WI38 (cell line): Measurements from ENCODE around the gene EEF2K.

Experiments used
- H3K4me3 ChIP-seq: 2 replicates; pipeline ENCODE4 v1.5.1; 2011; ENCODE audit warnings: low read depth, mild to moderate bottlenecking, control low read depth, low read length
- CTCF ChIP-seq: IDR thresholded peaks from 2 replicates; pipeline ENCODE4 v1.5.1; 2012; ENCODE audit warnings: low read depth, mild to moderate bottlenecking, control low read depth, low read length

The EEF2K gene

GRCh38 chr16:22327446-22327775 lies 121.3 kb downstream of the EEF2K start:
- TF ChIP-seq CTCF, result no peak
- no peak overlapping the region for H3K4me3 ChIP-seq

GRCh38 chr16:22328081-22328725 lies 122.1 kb downstream of the EEF2K start:
- H3K4me3 ChIP-seq, result no peak overlapping the region
- no peak for TF ChIP-seq CTCF

- no peak overlapping the region for H3K4me3 ChIP-seq
- TF ChIP-seq CTCF, result no peak
These were observed 123.2 kb downstream of the EEF2K start for GRCh38 chr16:22329199-22329695.

GRCh38 chr16:22330326-22330725 lies 124.2 kb downstream of the EEF2K start:
- no peak for TF ChIP-seq CTCF
- no peak overlapping the region for H3K4me3 ChIP-seq

GRCh38 chr16:22333457-22333994 lies 127.4 kb downstream of the EEF2K start:
- no peak for TF ChIP-seq CTCF
- no peak overlapping the region for H3K4me3 ChIP-seq

GRCh38 chr16:22335668-22336246 lies 129.7 kb downstream of the EEF2K start:
- H3K4me3 ChIP-seq, result no peak overlapping the region
- TF ChIP-seq CTCF, result no peak

- no peak for TF ChIP-seq CTCF
- H3K4me3 ChIP-seq, result no peak overlapping the region
These were observed 130.5 kb downstream of the EEF2K start for GRCh38 chr16:22336581-22336980.
